ENCODE measurements around the gene ATP8A2. TPM values are rescaled to one million over a fixed set of nuclear protein-coding genes. Genes with fewer than 3 reads are reported as not detected.

ATP8A2 gene
- total and polyA plus RNA-seq, 9 of the 15 experiments (the other 6 are each of a cell fraction or from before 2014, with no cell fraction given) = under 0.01 to 0.33 (median 0.06) TPM; not detected in 4

GRCh38 chr13:25345576-25345975, 26.2 kb upstream of the ATP8A2 start:
- Histone ChIP-seq H3K4me1 (replicated peaks in 1 of 2; ENCODE audit: control insufficient read depth in 2 of 2, insufficient read depth in 2 of 2, low read length in 2 of 2) (no peaks in the 10 kb centered on the region; a peak in 1 of 5 replicates), H3K9me3 (replicated peaks; ENCODE audit: control insufficient read depth, insufficient read depth, low read depth, low read length) (no peaks in the 10 kb centered on the region), H3K36me3 (ENCODE audit: control insufficient read depth, insufficient read depth, low read length) (peaks cover 7% of the 10 kb centered on the region; the same call in 2 of the 3 replicates), H4K20me1 (replicated peaks; ENCODE audit: control insufficient read depth, insufficient read depth, low read length) (no peaks in the 10 kb centered on the region), H3K9ac (ENCODE audit: insufficient read depth in 1 of 2, low read depth in 2 of 2, low read length in 2 of 2) (no peak overlapping the region; a peak in 1 of 4 replicates), H3K79me2 (ENCODE audit: control insufficient read depth, insufficient read depth, low read length) (no peaks in the 10 kb centered on the region), H2AFZ (ENCODE audit: low read depth, low read length) (no peak overlapping the region), H3K4me2 (ENCODE audit: insufficient read depth, low read length) (no peak overlapping the region), H3K27ac (ENCODE audit: extremely low read depth, low read depth, low read length) (no peak overlapping the region), H3K4me3 (no peak overlapping the region), H3K27me3 (ENCODE audit: control insufficient read depth in 2 of 2, insufficient read depth in 2 of 2, low read length in 2 of 2) (no peaks in the 10 kb centered on the region), H3K9me1 (ENCODE audit: control insufficient read depth, insufficient read depth, low read length) (no peaks in the 10 kb centered on the region)
- TF ChIP-seq HMG20A (CRISPR knock-in tag; conservative IDR thresholded peaks at IDR 0.05) = no peak
- TF ChIP-seq SNAPC5 (CRISPR knock-in tag; IDR thresholded peaks at IDR 0.05) = no peak
- TF ChIP-seq BRF2 (IDR thresholded peaks at IDR 0.05; ENCODE audit: borderline replicate concordance, insufficient read depth, insufficient read length) = no peak
- TF ChIP-seq HDAC3 (IDR thresholded peaks at IDR 0.05; ENCODE audit: borderline replicate concordance, partially characterized antibody) = no peak
- no peak for TF ChIP-seq HOXB6 (CRISPR knock-in tag; IDR thresholded peaks at IDR 0.05; ENCODE audit: borderline replicate concordance)
- TF ChIP-seq ZNF277 (CRISPR knock-in tag; IDR thresholded peaks at IDR 0.05; ENCODE audit: borderline replicate concordance) = no peak
- TF ChIP-seq SAFB2 (IDR thresholded peaks at IDR 0.05; ENCODE audit: borderline replicate concordance, low read depth, low read length, severe bottlenecking) = no peak
- TF ChIP-seq HNRNPUL1 (IDR thresholded peaks at IDR 0.05; ENCODE audit: low read length) = no peak
- no peak for TF ChIP-seq HMGN3 (IDR thresholded peaks at IDR 0.05; ENCODE audit: borderline replicate concordance, extremely low read depth, insufficient read length, low read depth, low read length)
- no peak for TF ChIP-seq ZSCAN29 (IDR thresholded peaks at IDR 0.05)
- TF ChIP-seq NFE2 (IDR thresholded peaks at IDR 0.05; ENCODE audit: low read depth) = no peak
- TF ChIP-seq NFE2L1 (tag; IDR thresholded peaks at IDR 0.05; ENCODE audit: borderline replicate concordance, low read depth) = no peak
- TF ChIP-seq ZNF324 (CRISPR knock-in tag; IDR thresholded peaks at IDR 0.05) = no peak
- TF ChIP-seq E2F6 (IDR thresholded peaks at IDR 0.05; ENCODE audit: borderline replicate concordance in 1 of 2, extremely low read depth in 1 of 2, insufficient read depth in 1 of 2, insufficient read length in 1 of 2, low read depth in 1 of 2, low read length in 1 of 2, poor library complexity in 1 of 2, severe bottlenecking in 1 of 2) = no peak
- no peak for TF ChIP-seq NCOA4 (IDR thresholded peaks at IDR 0.05; ENCODE audit: partially characterized antibody)
- no peak for TF ChIP-seq GTF2A2 (tag; IDR thresholded peaks at IDR 0.05)
- ChIA-PET POLR2A (interaction anchor here (1.2 kb wide), 1 partner anchor 13 kb away, joined by 4 read pairs; no protein-coding TSS in a partner anchor), CTCF (ENCODE audit: low intra/inter-chr PET ratio) (no interaction called here)
- DNase-seq (ENCODE audit: extremely low read depth in 1 of 4, low spot score in 3 of 4) (no peak), ATAC-seq (peak; percentile 67), FAIRE-seq (no peak)
- intact Hi-C loops (cut with micrococcal nuclease) (no loop called here), in situ Hi-C loops (cut with MboI) (no loop called here)
- 88% methylated on average over 1 of the region's 2 CpGs for WGBS (ENCODE audit: insufficient coverage, low coverage, missing lambda C conversion rate)
- BruUV-seq (replicated peaks) = no TSS peak

Measured in K562 (cell line).